Kidney (tissue), 14 donors: Measurements from ENCODE around the gene RAET1E. TPM values are rescaled to one million over a fixed set of nuclear protein-coding genes. Genes with fewer than 3 reads are reported as not detected.

ENCODE experiments used
- DNase-seq, 5 donors: peaks; one replicate each; pipeline ENCODE4 v3.0.0-alpha.2; 2013 to 2020
- FAIRE-seq: peaks from 2 replicates; lab custom pipeline; 2012; peaks lifted over from hg19 to GRCh38; lab: Jason Lieb, UNC
- H3K27ac ChIP-seq, 2 donors: one replicate each; pipeline ENCODE4 v1.7.0; 2013; ENCODE audit warnings: low read depth in 2 of 2, low read length in 2 of 2, inconsistent platforms in 1 of 2
- H3K27me3 ChIP-seq: one replicate; pipeline ENCODE4 v1.7.1; 2013; ENCODE audit warnings: low read length, inconsistent platforms; ENCODE audit not compliant: control insufficient read depth, insufficient read depth
- H3K36me3 ChIP-seq, 3 donors: one replicate each; pipeline versions ENCODE4 v1.7.0 to v1.7.1; 2013; ENCODE audit warnings: low read length in 3 of 3, control low read depth in 1 of 3, inconsistent platforms in 1 of 3; ENCODE audit not compliant: insufficient read depth in 3 of 3, control insufficient read depth in 2 of 3
- H3K4me1 ChIP-seq, 3 donors: one replicate each; pipeline versions ENCODE4 v1.7.0 to v1.7.1; 2013; ENCODE audit warnings: low read length in 3 of 3, inconsistent platforms in 1 of 3, low read depth in 1 of 3; ENCODE audit not compliant: control insufficient read depth in 2 of 3, insufficient read depth in 2 of 3
- H3K4me3 ChIP-seq, 3 donors: one replicate each; pipeline versions ENCODE4 v1.7.0 to v1.8.1; 2013; ENCODE audit warnings: low read length in 3 of 3, control low read depth in 1 of 3, inconsistent platforms in 1 of 3
- H3K9ac ChIP-seq, 3 donors: one replicate each; pipeline versions ENCODE4 v1.7.0 to v1.7.1; 2013; ENCODE audit warnings: low read length in 3 of 3, control low read depth in 1 of 3, inconsistent platforms in 1 of 3
- H3K9me3 ChIP-seq, 3 donors: one replicate each; pipeline versions ENCODE4 v1.7.0 to v1.7.1; 2013; ENCODE audit warnings: low read length in 3 of 3, control low read depth in 1 of 3, inconsistent platforms in 1 of 3; ENCODE audit not compliant: control insufficient read depth in 2 of 3, insufficient read depth in 1 of 3
- intact Hi-C: fragments of 100-400 bp; cut with DNase I; formaldehyde crosslinking; loops from one replicate; pipeline ENCODE4 v1.11.1; 2022
- polyA plus RNA-seq: library from polyadenylated mRNA; stranded (reverse); fragments of 350-450 nt; fragmentation: Illumina TruSeq; extraction: RNeasy Lipid Tissue Mini Kit (QIAGEN cat#74804); gene quantifications from one replicate; pipeline ENCODE4 v1.2.3, GENCODE V29; 2014; ENCODE audit warnings: low read depth, low replicate concordance; ENCODE audit not compliant: insufficient read depth
- total RNA-seq: library from RNA; stranded (reverse); fragmentation: NEBNext Ultra II Directional; extraction: Animal tissue kit (Norgen Biotek cat#: 25700); gene quantifications from one replicate; pipeline ENCODE4 v1.2.1, GENCODE V29; 2021
- TF ChIP-seq, protein P1 (sequence below): IDR thresholded peaks from 3 replicates; pipeline ENCODE4 v1.5.1; 2012; ENCODE audit warnings: mild to moderate bottlenecking, moderate library complexity, borderline replicate concordance; ENCODE audit not compliant: insufficient read depth; ENCODE audit errors: extremely low read depth
- donor health status: control.
- donor health status: control.
- donor health status: control.
- donor health status: control.
- donor health status: control.
- donor health status: DM: yes; HTN: yes; CAD: no.
- donor health status: Normal renal cell carcinoma (clear cell type).

RAET1E gene
- total and polyA plus RNA-seq, 2 donors from 2014 or later: 1.0 to 3.1 TPM

DNA sequence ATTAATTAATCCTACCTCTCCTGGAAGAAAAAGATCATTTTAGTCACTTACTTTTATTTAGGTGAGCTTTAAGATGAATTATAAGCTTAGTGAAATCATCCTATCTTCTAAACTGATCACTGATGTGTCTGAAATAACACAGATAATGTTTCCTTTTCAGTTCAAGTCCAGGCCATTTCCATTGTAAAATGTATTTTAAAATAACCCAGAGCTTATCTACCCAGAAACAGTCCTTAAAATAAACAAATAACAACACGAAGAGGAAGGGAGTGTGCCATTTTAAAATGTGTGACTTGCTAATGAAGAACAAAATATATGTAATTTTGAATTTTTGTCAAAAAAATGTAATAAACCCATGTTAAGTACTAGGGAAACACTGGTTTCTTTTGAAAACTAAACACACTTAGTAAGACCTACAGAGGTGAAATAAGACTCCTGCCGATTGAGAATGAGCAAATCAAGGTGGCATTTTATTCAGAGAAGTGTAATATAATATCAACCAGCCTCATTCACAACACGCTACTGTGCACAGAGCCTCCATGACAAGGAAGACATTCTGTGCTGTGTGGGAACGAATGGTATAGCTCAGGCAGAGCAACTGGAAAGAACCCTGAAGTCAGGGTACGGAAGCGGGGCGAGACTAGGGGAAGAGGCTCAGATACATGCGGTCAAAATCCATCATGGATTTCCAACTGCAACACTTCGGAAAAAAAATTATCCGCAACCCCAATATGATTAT is 41.5 kb downstream of the RAET1E start:
- H3K9ac ChIP-seq: no peak overlapping the region
- H3K4me1 ChIP-seq: peaks cover 0 to 8% (median 4%) of the 10 kb centered on the region in 3 donors
- no peaks in the 10 kb centered on the region for H3K36me3 ChIP-seq
- FAIRE-seq (no peak), DNase-seq (peak in 1 of 5 donors; percentile 24)
- no peaks in the 10 kb centered on the region for H3K27me3 ChIP-seq
- no peak overlapping the region for H3K27ac ChIP-seq
- TF ChIP-seq, protein P1, sequence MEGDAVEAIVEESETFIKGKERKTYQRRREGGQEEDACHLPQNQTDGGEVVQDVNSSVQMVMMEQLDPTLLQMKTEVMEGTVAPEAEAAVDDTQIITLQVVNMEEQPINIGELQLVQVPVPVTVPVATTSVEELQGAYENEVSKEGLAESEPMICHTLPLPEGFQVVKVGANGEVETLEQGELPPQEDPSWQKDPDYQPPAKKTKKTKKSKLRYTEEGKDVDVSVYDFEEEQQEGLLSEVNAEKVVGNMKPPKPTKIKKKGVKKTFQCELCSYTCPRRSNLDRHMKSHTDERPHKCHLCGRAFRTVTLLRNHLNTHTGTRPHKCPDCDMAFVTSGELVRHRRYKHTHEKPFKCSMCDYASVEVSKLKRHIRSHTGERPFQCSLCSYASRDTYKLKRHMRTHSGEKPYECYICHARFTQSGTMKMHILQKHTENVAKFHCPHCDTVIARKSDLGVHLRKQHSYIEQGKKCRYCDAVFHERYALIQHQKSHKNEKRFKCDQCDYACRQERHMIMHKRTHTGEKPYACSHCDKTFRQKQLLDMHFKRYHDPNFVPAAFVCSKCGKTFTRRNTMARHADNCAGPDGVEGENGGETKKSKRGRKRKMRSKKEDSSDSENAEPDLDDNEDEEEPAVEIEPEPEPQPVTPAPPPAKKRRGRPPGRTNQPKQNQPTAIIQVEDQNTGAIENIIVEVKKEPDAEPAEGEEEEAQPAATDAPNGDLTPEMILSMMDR: no peak
- intact Hi-C loops: no loop called here
- no peaks in the 10 kb centered on the region for H3K9me3 ChIP-seq
- no peak overlapping the region for H3K4me3 ChIP-seq

DNA sequence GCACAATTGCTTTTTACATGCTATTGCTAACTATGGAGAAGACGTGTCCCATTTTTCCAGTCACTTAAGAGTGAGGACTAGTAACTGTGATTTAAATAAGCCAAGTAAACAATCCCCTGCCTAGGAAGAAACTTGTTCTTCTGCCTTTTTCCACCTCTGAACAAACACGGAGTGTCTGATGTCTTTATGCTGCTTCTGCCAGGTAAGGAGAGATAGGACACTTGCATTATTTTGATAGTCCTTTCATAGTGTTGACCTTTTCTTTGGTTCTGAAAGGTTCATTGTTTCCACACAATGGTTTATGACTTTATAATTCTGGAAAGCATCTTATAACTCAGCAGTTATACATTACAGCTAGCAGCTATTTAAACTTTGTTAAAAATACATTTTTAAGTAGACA is 42.2 kb downstream of the RAET1E start:
- Histone ChIP-seq H3K27me3 (no peaks in the 10 kb centered on the region), H3K9me3 (no peaks in the 10 kb centered on the region), H3K4me1 (peaks cover 0 to 5% (median 3%) of the 10 kb centered on the region in 3 donors), H3K36me3 (peaks cover 0 to 3% (median 0%) of the 10 kb centered on the region in 3 donors), H3K27ac (no peak overlapping the region), H3K9ac (no peak overlapping the region), H3K4me3 (no peak overlapping the region)
- intact Hi-C loops: no loop called here
- TF ChIP-seq, protein P1: no peak
- DNase-seq (no peak), FAIRE-seq (no peak)

DNA sequence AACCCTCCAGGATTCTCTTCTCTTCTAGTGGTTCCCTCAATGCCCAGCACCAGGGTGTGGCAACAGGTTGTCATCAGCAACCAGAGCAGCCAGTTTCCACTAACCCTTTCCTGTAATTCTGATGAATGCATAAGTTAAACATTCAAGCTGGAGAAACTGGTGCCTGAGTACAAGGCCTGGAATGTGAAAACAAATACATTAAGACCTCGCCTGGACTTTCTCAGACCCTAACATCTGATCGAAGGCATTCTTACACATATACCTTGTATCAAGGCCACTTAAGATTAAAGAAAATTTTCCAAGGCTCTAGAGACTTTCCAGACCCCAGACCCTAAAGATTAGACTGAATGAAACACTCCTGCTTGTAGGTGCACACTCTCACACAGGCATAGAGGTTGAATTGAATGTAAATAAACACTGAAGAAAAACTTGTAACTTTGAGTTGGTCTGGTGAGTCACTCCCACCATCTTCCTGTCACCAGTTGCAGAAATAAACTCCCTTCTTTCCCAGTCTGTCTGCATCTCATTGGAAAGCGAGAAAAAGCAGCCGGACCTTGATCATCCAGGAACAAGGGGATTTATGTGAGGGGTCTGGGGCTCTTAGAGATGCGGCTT is 42.8 kb downstream of the RAET1E start:
- Histone ChIP-seq H3K27me3 (no peaks in the 10 kb centered on the region), H3K4me3 (no peak overlapping the region), H3K9ac (no peak overlapping the region), H3K4me1 (no peaks in the 10 kb centered on the region), H3K9me3 (no peaks in the 10 kb centered on the region), H3K27ac (no peak overlapping the region), H3K36me3 (peaks cover 0 to 4% (median 0%) of the 10 kb centered on the region in 3 donors)
- DNase-seq: no peak
- intact Hi-C loops: no loop called here
- no peak for FAIRE-seq
- TF ChIP-seq, protein P1: no peak
